Measurements from ENCODE around the gene C1QTNF9B.
"Not testable (repeated sequence)": the region's sequence is repeated elsewhere in the genome, so short reads cannot be mapped to it uniquely, and the experiment has no call there.

Gene C1QTNF9B

GRCh38 chr13:23897452-23897919 lies at the start of gene C1QTNF9B:
Gene C1QTNF9B, minus strand, starts transcription at chr13:23897502.
- not testable (repeated sequence) for DNase-seq (ENCODE audit: low read depth)

- no peak for DNase-seq (ENCODE audit: low read depth)
Observed at GRCh38 chr13:23946900-23947299, 49.6 kb upstream of the C1QTNF9B start.

GRCh38 chr13:23946067-23946466 lies 48.8 kb upstream of the C1QTNF9B start:
- DNase-seq (ENCODE audit: low read depth) = no peak

GRCh38 chr13:23945612-23946011 lies 48.3 kb upstream of the C1QTNF9B start:
- DNase-seq (ENCODE audit: low read depth) = no peak

DNA sequence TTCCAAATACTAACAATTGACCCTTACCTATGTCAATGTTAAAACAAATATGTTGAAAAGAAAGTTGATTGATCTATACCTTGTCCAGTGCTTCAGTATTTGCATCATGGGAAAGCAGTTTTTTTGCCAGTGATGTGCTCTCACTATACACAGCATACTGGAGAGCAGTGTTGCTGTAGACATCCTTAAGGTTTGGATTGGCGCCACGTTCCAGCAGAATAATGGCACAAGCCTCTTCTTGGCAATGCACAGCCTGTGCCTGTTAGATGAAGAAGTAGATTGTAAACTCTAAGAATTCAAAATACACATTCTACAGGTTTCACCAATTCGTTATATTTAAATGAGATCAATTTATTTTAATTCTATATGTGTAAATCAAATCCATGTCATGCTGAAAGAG lies 43.9 kb upstream of the C1QTNF9B start:
- no peak for DNase-seq (ENCODE audit: low read depth)

- not testable (repeated sequence) for DNase-seq (ENCODE audit: low read depth)
Observed at GRCh38 chr13:23939666-23940065, 42.4 kb upstream of the C1QTNF9B start.

DNA sequence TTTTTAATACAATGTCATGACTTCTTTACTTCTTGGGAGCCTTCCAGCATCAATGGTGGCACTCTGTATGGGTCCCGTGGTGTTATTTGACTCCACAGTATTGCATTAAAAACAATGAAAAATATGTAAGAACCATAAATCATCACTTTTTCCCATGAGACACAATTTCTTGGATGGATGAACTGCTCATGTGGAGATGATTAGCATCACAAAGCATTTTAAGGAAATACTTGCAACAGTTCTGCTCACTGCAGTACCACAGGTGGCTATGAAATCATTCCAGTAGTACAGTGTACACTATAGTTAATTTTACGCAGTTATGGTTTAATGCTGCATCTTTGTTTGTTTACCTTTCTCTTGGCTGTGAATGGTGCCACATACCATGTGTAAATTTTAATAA lies 37.2 kb upstream of the C1QTNF9B start:
- no peak for DNase-seq (ENCODE audit: low read depth)

DNA sequence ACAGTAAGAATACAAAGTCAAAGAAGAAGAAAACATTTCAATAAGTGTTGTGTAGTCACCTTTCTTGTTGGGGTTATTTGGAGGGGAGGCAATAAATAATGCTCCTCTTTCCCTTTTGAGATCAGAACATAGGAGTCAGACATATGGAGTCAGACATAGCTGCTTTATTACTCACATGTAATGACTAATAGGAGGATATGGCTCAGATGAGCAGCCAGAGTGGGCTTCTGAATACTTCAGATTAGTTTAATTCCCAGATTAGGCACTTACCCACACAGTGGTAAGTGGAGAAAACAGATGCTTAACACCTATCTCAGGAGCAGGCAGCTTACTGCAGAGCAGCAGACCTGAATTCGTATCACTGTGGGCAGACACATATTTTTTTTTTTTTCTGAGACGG lies 31.7 kb upstream of the C1QTNF9B start:
- DNase-seq (ENCODE audit: low read depth) = no peak

DNA sequence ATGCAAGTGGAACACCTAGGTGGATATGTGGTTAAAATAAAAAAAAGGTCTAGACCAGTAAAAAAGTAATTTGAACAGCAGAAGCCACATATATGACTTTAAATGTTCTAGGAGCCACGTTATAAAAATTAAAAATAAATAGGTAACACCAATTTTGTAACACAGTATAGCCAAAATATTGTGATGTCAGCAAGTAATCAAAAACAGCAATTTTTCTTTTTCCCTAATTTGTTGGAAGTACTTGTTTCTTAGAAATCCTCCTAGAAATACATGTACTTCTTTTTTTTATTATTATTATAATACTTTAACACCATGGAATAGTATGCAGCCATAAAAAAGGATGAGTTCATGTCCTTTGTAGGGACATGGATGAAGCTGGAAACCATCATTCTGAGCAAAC lies 25.7 kb upstream of the C1QTNF9B start:
- no peak for DNase-seq (ENCODE audit: low read depth)

DNA sequence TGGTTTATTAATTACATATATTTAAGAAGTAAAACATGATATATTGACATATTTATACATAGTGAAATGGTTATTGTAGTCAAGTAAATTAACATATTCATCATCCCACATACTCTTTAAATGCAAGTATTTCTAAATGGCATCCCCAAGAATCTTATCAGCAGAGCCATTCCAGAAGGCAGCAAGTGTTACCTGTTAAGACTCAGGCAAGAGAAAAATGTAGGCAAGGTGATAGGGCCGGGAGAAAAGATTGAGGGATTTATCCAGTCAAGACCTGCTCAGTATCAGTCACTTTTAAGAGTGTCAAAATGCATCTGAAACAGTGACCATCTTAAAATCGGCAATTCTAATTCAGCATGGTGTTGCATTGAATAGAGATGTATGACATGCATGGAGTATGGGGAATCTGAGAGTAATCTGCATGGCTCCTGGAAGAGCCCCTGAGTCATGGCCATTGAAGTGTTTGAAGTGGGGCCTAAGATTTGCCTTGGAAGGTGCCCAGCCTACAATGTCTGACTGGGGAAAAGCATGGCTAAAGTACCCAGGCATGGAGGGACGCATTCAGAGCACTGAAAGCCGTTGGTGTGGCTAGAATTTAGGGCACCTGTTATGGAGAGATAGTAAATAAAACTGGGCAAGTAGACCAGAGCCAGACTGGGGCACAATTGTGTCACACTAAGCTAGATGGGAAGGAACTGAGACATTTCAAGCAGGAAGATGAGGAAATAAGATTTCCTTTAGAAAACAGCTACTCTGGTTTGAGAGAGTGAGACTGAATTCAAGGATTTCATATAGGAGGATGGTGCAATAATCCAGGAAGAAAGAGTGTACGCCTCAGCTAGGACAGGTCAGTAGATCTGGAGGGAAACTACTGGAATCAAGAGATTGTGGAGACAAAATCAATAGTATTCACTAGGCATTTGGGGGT lies 25.0 kb upstream of the C1QTNF9B start:
- no peak for DNase-seq (ENCODE audit: low read depth)

DNA sequence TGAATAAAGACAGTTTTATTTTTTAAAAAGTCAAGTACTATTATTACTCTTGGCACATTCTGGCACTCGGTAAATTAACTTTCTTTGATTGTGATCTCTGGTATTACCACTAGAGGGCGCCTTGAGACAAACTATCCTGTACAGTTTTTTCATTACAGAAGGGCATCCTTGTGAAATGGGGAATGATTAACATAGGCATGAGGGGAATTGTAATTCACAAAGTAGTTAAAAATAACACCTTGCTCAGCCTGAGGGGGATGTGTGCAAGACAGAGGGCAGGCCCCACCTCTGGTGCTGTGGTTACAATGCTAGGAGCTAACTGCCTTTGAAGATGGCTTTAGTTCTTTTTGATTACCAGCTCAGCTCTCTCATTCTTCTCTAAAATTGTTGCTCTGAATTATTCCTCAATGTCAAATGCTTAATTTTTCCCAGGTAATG lies 24.2 kb upstream of the C1QTNF9B start:
- no peak for DNase-seq (ENCODE audit: low read depth)

GRCh38 chr13:23919006-23919405 lies 21.7 kb upstream of the C1QTNF9B start:
- DNase-seq (ENCODE audit: low read depth) = no peak

GRCh38 chr13:23918208-23918607 lies 20.9 kb upstream of the C1QTNF9B start:
- DNase-seq (ENCODE audit: low read depth) = no peak

GRCh38 chr13:23915308-23915707 lies 18.0 kb upstream of the C1QTNF9B start:
- no peak for DNase-seq (ENCODE audit: low read depth)

- no peak for DNase-seq (ENCODE audit: low read depth)
Observed at GRCh38 chr13:23912469-23912868, 15.2 kb upstream of the C1QTNF9B start.

DNA sequence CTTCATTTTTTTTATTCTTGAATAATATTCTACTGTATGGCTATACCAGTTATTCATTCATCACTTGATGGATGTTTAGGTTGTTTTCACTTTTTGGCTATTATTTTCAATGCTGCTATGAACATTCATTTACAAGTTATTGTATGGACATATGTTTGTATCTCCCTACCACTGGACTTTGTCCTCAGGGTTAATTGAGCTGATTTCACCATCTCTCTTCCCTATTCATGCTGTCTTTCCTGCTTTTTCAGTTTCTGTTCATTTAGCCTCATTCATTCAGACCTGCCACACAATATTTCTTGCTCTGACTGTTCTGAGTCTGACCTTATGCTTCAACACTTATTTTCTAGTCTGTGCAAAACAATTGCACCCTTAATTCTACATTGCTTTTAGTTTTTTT lies 12.3 kb upstream of the C1QTNF9B start:
- no peak for DNase-seq (ENCODE audit: low read depth)

DNA sequence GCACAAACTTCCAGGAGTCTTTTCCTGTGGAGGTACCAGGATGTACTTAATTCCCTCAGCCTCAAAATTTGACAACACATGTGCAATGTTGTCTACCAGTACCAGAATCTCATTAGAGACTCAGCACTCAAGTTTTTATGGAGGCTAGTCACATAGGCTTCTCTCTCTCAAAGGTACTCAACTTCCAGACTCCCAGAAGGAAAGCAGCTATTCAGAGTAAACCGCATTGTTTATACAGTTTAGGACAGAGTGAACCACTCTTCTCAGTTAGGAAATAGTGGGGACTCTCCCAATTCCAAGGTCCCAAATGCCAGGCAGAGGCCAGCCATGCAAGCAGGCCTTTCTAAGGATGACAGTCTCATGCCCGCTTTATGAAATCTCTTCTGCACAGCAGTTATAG lies 8.5 kb upstream of the C1QTNF9B start:
- DNase-seq (ENCODE audit: low read depth) = no peak

- DNase-seq (ENCODE audit: low read depth) = no peak
Observed at GRCh38 chr13:23903906-23904280, 6.6 kb upstream of the C1QTNF9B start.

- DNase-seq (ENCODE audit: low read depth) = no peak
Observed at GRCh38 chr13:23902975-23903905, 5.9 kb upstream of the C1QTNF9B start.

GRCh38 chr13:23901365-23901764 lies 4.1 kb upstream of the C1QTNF9B start:
- DNase-seq (ENCODE audit: low read depth) = no peak

DNA sequence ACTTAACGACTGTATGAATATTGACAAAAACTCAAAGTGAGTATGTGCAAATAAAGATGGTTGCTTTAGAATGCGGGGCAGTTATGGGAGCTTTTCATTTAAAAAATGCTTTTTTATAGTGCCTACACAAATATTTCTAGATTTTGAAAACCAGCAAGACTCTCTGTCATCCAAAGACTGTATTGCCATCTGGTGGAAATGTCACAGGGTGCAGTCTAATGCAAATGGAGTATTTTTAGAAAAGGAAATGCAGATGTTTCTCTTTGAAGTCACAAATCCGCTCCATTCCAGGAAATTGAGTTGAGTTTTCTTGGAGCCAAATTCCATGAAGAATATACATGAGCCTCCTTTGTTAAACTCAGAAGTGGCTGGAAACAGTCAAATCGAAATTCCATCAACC lies 2.3 kb upstream of the C1QTNF9B start:
- DNase-seq (ENCODE audit: low read depth) = no peak

- no peak for DNase-seq (ENCODE audit: low read depth)
Observed at GRCh38 chr13:23898101-23898500, 799 bp upstream of the C1QTNF9B start.

DNA sequence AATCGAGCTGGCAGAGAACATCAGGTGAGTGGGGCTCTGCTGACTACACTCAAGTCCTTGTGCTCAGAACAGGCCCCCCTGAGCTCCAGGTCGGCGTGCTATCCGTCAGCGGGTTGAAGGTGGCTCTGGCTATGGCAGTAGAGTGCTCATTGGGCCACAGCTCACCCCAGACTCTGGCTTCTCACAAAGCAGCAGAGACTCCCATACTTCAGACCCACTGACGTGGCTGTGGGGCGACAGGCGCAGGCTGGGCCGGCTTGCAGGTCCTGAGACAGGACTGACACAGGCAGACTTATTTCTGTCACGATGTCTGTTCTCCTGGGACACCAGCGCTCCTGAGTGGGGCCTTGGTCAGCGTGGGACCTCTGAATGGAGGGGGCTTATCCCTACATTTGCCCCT lies 2.6 kb downstream of the C1QTNF9B start:
- not testable (repeated sequence) for DNase-seq (ENCODE audit: low read depth)

All from activated T-helper 9 cell treated with anti-CD3 and anti-CD28 coated beads, Interleukin-2, amount 50 U/mL, for 16 hours (primary cell).